Thoracic aorta (tissue), 2 donors: ENCODE results near the gene CXXC4. TPM values are rescaled to one million over a fixed set of nuclear protein-coding genes. Genes with fewer than 3 reads are reported as not detected.

Experiments
- ATAC-seq: fragments of 150-250 bp; one replicate; pipeline ENCODE4 v1.8.0; 2017; ENCODE audit warnings: low read depth; ENCODE audit not compliant: insufficient number of reproducible peaks, low FRiP score
- DNase-seq: peaks from one replicate; pipeline ENCODE4 v3.0.0-alpha.2; 2020; ENCODE audit warnings: low spot score
- H3K27ac ChIP-seq, 2 donors: fragments of 200-600 bp; sonication (generic); 1 replicate in 1 of 2; 2 replicates in 1 of 2; pipeline ENCODE4 v1.5.1; 2016; ENCODE audit warnings: mild to moderate bottlenecking in 2 of 2, moderate library complexity in 2 of 2
- H3K27me3 ChIP-seq: fragments of 200-600 bp; sonication (generic); replicated peaks from 2 replicates; pipeline ENCODE4 v1.6.0; 2016; ENCODE audit warnings: mild to moderate bottlenecking; ENCODE audit not compliant: insufficient read depth
- H3K36me3 ChIP-seq: fragments of 200-600 bp; sonication (generic); one replicate; pipeline ENCODE4 v1.5.1; 2016
- H3K4me1 ChIP-seq, 2 donors: fragments of 200-600 bp; sonication (generic); 1 replicate in 1 of 2; 2 replicates in 1 of 2; pipeline versions ENCODE4 v1.5.1 to v1.6.0; 2016; ENCODE audit warnings: low read depth in 2 of 2, mild to moderate bottlenecking in 1 of 2; ENCODE audit not compliant: control insufficient read depth in 1 of 2
- H3K4me3 ChIP-seq: fragments of 200-600 bp; sonication (generic); 2 replicates; pipeline ENCODE4 v1.5.1; 2016; ENCODE audit warnings: mild to moderate bottlenecking
- H3K9me3 ChIP-seq: fragments of 200-600 bp; sonication (generic); 2 replicates; pipeline ENCODE4 v1.5.1; 2016
- CTCF ChIP-seq: fragments of 200-600 bp; sonication (generic); IDR thresholded peaks from one replicate; pipeline ENCODE4 v1.5.1; 2019; ENCODE audit warnings: antibody characterized with exemption
- total RNA-seq, 2 donors: library from RNA; depleted of rRNA; stranded (reverse); fragments of >200 nt; gene quantifications; one replicate each; pipeline versions ENCODE4 v1.1.0 to v1.2.3, GENCODE V29; 2016

The CXXC4 gene
- total RNA-seq, 2 donors from 2014 or later = 1.2 to 2.5 TPM

GRCh38 chr4:104524591-104524990, 29.9 kb upstream of the CXXC4 start:
- Histone ChIP-seq H3K4me3 (no peak overlapping the region), H3K4me1 (no peaks in the 10 kb centered on the region), H3K9me3 (no peaks in the 10 kb centered on the region), H3K27me3 (no peaks in the 10 kb centered on the region), H3K36me3 (no peaks in the 10 kb centered on the region), H3K27ac (no peak overlapping the region)
- TF ChIP-seq CTCF = no peak
- no peak for ATAC-seq
- no peak for DNase-seq

- H3K4me1 ChIP-seq = no peaks in the 10 kb centered on the region
- ATAC-seq (no peak), DNase-seq (no peak)
- no peak overlapping the region for H3K27ac ChIP-seq
- H3K36me3 ChIP-seq = no peaks in the 10 kb centered on the region
- TF ChIP-seq CTCF = no peak
- H3K4me3 ChIP-seq = no peak overlapping the region
- H3K9me3 ChIP-seq = no peaks in the 10 kb centered on the region
- H3K27me3 ChIP-seq = no peaks in the 10 kb centered on the region
These were observed 29.3 kb upstream of the CXXC4 start for GRCh38 chr4:104524026-104524425.

- no peak for TF ChIP-seq CTCF
- Histone ChIP-seq H3K27ac (no peak overlapping the region), H3K36me3 (no peaks in the 10 kb centered on the region), H3K4me3 (no peak overlapping the region), H3K9me3 (no peaks in the 10 kb centered on the region), H3K27me3 (no peaks in the 10 kb centered on the region), H3K4me1 (no peaks in the 10 kb centered on the region)
- ATAC-seq = no peak
- no peak for DNase-seq
These were observed 24.9 kb upstream of the CXXC4 start for GRCh38 chr4:104519588-104519987.

- Histone ChIP-seq H3K27ac (no peak overlapping the region), H3K36me3 (no peaks in the 10 kb centered on the region), H3K9me3 (no peaks in the 10 kb centered on the region), H3K27me3 (no peaks in the 10 kb centered on the region), H3K4me1 (no peaks in the 10 kb centered on the region), H3K4me3 (no peak overlapping the region)
- TF ChIP-seq CTCF = no peak
- DNase-seq (no peak), ATAC-seq (no peak)
These were observed 22.2 kb upstream of the CXXC4 start for GRCh38 chr4:104516884-104517283.

GRCh38 chr4:104508224-104508623, 13.5 kb upstream of the CXXC4 start:
- H3K27ac ChIP-seq = no peak overlapping the region
- no peaks in the 10 kb centered on the region for H3K27me3 ChIP-seq

More at GRCh38 chr4:104508224-104508623, 13.5 kb upstream of the CXXC4 start:
- DNase-seq = no peak
- ATAC-seq = no peak
- no peaks in the 10 kb centered on the region for H3K9me3 ChIP-seq
- no peaks in the 10 kb centered on the region for H3K4me1 ChIP-seq
- H3K36me3 ChIP-seq = no peaks in the 10 kb centered on the region
- TF ChIP-seq CTCF = no peak
- no peak overlapping the region for H3K4me3 ChIP-seq
